MM.1S (cell line): ENCODE results near the gene C16orf78.

ENCODE experiments used
- EZH2 ChIP-seq: fragments of 300-600 bp; sonication (generic); optimal IDR thresholded peaks from 2 replicates; pipeline ENCODE3; 2017; ENCODE audit warnings: low read depth, mild to moderate bottlenecking, antibody characterized with exemption, low read length, mixed read lengths
- EZH2phosphoT487 ChIP-seq: fragments of 300-600 bp; sonication (generic); IDR thresholded peaks from 2 replicates; pipeline ENCODE4 v1.6.1; 2018; ENCODE audit warnings: antibody characterized with exemption, low read length
- TF ChIP-seq, protein P1 (sequence below): fragments of 300-600 bp; sonication (generic); IDR thresholded peaks from 2 replicates; pipeline ENCODE4 v1.5.1; 2016; ENCODE audit warnings: antibody characterized with exemption, low read length, mixed read lengths

DNA sequence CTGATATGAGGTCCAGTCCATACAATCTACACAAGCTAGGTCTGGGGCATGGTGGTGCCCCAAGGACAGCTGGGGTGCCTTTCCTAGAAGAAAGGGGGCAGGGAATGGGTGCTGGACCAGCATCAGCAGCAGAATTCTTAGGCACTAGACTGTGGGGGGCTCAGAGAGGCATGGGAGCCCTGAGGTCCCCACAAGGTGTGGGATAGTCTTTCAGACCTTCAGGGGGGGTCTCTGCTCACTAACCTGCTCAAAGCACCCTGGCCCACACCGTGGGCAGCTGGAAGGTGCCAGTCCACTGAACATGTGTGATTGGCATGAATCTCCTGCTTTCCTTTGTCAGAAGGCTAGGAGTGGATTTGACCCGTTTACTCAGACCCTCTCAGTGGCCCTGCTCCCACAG, 26.1 kb upstream of the C16orf78 start:
- TF ChIP-seq, protein P1, sequence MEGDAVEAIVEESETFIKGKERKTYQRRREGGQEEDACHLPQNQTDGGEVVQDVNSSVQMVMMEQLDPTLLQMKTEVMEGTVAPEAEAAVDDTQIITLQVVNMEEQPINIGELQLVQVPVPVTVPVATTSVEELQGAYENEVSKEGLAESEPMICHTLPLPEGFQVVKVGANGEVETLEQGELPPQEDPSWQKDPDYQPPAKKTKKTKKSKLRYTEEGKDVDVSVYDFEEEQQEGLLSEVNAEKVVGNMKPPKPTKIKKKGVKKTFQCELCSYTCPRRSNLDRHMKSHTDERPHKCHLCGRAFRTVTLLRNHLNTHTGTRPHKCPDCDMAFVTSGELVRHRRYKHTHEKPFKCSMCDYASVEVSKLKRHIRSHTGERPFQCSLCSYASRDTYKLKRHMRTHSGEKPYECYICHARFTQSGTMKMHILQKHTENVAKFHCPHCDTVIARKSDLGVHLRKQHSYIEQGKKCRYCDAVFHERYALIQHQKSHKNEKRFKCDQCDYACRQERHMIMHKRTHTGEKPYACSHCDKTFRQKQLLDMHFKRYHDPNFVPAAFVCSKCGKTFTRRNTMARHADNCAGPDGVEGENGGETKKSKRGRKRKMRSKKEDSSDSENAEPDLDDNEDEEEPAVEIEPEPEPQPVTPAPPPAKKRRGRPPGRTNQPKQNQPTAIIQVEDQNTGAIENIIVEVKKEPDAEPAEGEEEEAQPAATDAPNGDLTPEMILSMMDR: no peak
- TF ChIP-seq EZH2 (no peak), EZH2phosphoT487 (no peak)
